Kidney (tissue), 14 donors: Measurements from ENCODE around the gene SDF2. TPM values are rescaled to one million over a fixed set of nuclear protein-coding genes. Genes with fewer than 3 reads are reported as not detected.

Experiments used
- DNase-seq, 5 donors: peaks; one replicate each; pipeline ENCODE4 v3.0.0-alpha.2; 2013 to 2020
- FAIRE-seq: peaks from 2 replicates; lab custom pipeline; 2012; peaks lifted over from hg19 to GRCh38; lab: Jason Lieb, UNC
- H3K27ac ChIP-seq, 2 donors: one replicate each; pipeline ENCODE4 v1.7.0; 2013; ENCODE audit warnings: low read depth in 2 of 2, low read length in 2 of 2, inconsistent platforms in 1 of 2
- H3K27me3 ChIP-seq: one replicate; pipeline ENCODE4 v1.7.1; 2013; ENCODE audit warnings: low read length, inconsistent platforms; ENCODE audit not compliant: control insufficient read depth, insufficient read depth
- H3K36me3 ChIP-seq, 3 donors: one replicate each; pipeline versions ENCODE4 v1.7.0 to v1.7.1; 2013; ENCODE audit warnings: low read length in 3 of 3, control low read depth in 1 of 3, inconsistent platforms in 1 of 3; ENCODE audit not compliant: insufficient read depth in 3 of 3, control insufficient read depth in 2 of 3
- H3K4me1 ChIP-seq, 3 donors: one replicate each; pipeline versions ENCODE4 v1.7.0 to v1.7.1; 2013; ENCODE audit warnings: low read length in 3 of 3, inconsistent platforms in 1 of 3, low read depth in 1 of 3; ENCODE audit not compliant: control insufficient read depth in 2 of 3, insufficient read depth in 2 of 3
- H3K4me3 ChIP-seq, 3 donors: one replicate each; pipeline versions ENCODE4 v1.7.0 to v1.8.1; 2013; ENCODE audit warnings: low read length in 3 of 3, control low read depth in 1 of 3, inconsistent platforms in 1 of 3
- H3K9ac ChIP-seq, 3 donors: one replicate each; pipeline versions ENCODE4 v1.7.0 to v1.7.1; 2013; ENCODE audit warnings: low read length in 3 of 3, control low read depth in 1 of 3, inconsistent platforms in 1 of 3
- H3K9me3 ChIP-seq, 3 donors: one replicate each; pipeline versions ENCODE4 v1.7.0 to v1.7.1; 2013; ENCODE audit warnings: low read length in 3 of 3, control low read depth in 1 of 3, inconsistent platforms in 1 of 3; ENCODE audit not compliant: control insufficient read depth in 2 of 3, insufficient read depth in 1 of 3
- intact Hi-C: fragments of 100-400 bp; cut with DNase I; formaldehyde crosslinking; loops from one replicate; pipeline ENCODE4 v1.11.1; 2022
- polyA plus RNA-seq: library from polyadenylated mRNA; stranded (reverse); fragments of 350-450 nt; fragmentation: Illumina TruSeq; extraction: RNeasy Lipid Tissue Mini Kit (QIAGEN cat#74804); gene quantifications from one replicate; pipeline ENCODE4 v1.2.3, GENCODE V29; 2014; ENCODE audit warnings: low read depth, low replicate concordance; ENCODE audit not compliant: insufficient read depth
- total RNA-seq: library from RNA; stranded (reverse); fragmentation: NEBNext Ultra II Directional; extraction: Animal tissue kit (Norgen Biotek cat#: 25700); gene quantifications from one replicate; pipeline ENCODE4 v1.2.1, GENCODE V29; 2021
- TF ChIP-seq, protein P1 (sequence below): IDR thresholded peaks from 3 replicates; pipeline ENCODE4 v1.5.1; 2012; ENCODE audit warnings: mild to moderate bottlenecking, moderate library complexity, borderline replicate concordance; ENCODE audit not compliant: insufficient read depth; ENCODE audit errors: extremely low read depth
- donor health status: control.
- donor health status: control.
- donor health status: control.
- donor health status: control.
- donor health status: control.
- donor health status: DM: yes; HTN: yes; CAD: no.
- donor health status: Normal renal cell carcinoma (clear cell type).

Gene SDF2
- total and polyA plus RNA-seq, 2 donors from 2014 or later: 54.3 to 101 TPM

- intact Hi-C loops: no loop called here
- Histone ChIP-seq H3K36me3 (no peaks in the 10 kb centered on the region), H3K4me1 (peaks cover 0 to 12% (median 10%) of the 10 kb centered on the region in 3 donors), H3K27me3 (no peaks in the 10 kb centered on the region), H3K9ac (peak overlapping the region in 1 of 3 donors; percentile 65), H3K27ac (no peak overlapping the region), H3K9me3 (no peaks in the 10 kb centered on the region), H3K4me3 (peak overlapping the region; percentile 58 to 85 (median 78))
- TF ChIP-seq, protein P1, sequence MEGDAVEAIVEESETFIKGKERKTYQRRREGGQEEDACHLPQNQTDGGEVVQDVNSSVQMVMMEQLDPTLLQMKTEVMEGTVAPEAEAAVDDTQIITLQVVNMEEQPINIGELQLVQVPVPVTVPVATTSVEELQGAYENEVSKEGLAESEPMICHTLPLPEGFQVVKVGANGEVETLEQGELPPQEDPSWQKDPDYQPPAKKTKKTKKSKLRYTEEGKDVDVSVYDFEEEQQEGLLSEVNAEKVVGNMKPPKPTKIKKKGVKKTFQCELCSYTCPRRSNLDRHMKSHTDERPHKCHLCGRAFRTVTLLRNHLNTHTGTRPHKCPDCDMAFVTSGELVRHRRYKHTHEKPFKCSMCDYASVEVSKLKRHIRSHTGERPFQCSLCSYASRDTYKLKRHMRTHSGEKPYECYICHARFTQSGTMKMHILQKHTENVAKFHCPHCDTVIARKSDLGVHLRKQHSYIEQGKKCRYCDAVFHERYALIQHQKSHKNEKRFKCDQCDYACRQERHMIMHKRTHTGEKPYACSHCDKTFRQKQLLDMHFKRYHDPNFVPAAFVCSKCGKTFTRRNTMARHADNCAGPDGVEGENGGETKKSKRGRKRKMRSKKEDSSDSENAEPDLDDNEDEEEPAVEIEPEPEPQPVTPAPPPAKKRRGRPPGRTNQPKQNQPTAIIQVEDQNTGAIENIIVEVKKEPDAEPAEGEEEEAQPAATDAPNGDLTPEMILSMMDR: no peak
- FAIRE-seq (no peak), DNase-seq (peak in 2 of 5 donors; percentile 15 to 56)
Observed at GRCh38 chr17:28598389-28598788, 63.3 kb downstream of the SDF2 start.

Other genes with a start within 250 kb of the SDF2 start
- 1.1 TPM for gene SLC13A2, start 188.3 kb downstream of the SDF2 start, total RNA-seq
- gene SLC13A2, start 188.3 kb downstream of the SDF2 start, polyA plus RNA-seq: 69.0 TPM
- gene FOXN1, start 155.6 kb downstream of the SDF2 start, total RNA-seq: not detected
- gene FOXN1, start 155.6 kb downstream of the SDF2 start, polyA plus RNA-seq: not detected
- 19.0 TPM for gene UNC119, start 109.3 kb downstream of the SDF2 start, total RNA-seq
- 60.7 TPM for gene UNC119, start 109.3 kb downstream of the SDF2 start, polyA plus RNA-seq
- 75.0 TPM for gene PIGS, start 90.4 kb downstream of the SDF2 start, total RNA-seq
- 60.6 TPM for gene PIGS, start 90.4 kb downstream of the SDF2 start, polyA plus RNA-seq
- 7.1 TPM for gene ALDOC, start 85.0 kb downstream of the SDF2 start, total RNA-seq
- 21.9 TPM for gene ALDOC, start 85.0 kb downstream of the SDF2 start, polyA plus RNA-seq
- gene SPAG5, start 62.9 kb downstream of the SDF2 start, total RNA-seq: 7.4 TPM
- gene SPAG5, start 62.9 kb downstream of the SDF2 start, polyA plus RNA-seq: 123 TPM
- 10.2 TPM for gene RSKR, start 47.7 kb downstream of the SDF2 start, total RNA-seq
- 4.1 TPM for gene RSKR, start 47.7 kb downstream of the SDF2 start, polyA plus RNA-seq
- 140 TPM for gene BLTP2, start 16.7 kb downstream of the SDF2 start, total RNA-seq
- gene BLTP2, start 16.7 kb downstream of the SDF2 start, polyA plus RNA-seq: 35.1 TPM
- 61.5 TPM for gene SUPT6H, start 299 bp upstream of the SDF2 start, total RNA-seq
- 21.4 TPM for gene SUPT6H, start 299 bp upstream of the SDF2 start, polyA plus RNA-seq
- gene PROCA1, start 50.0 kb upstream of the SDF2 start, total RNA-seq: 3.4 TPM
- 3.5 TPM for gene PROCA1, start 50.0 kb upstream of the SDF2 start, polyA plus RNA-seq
- 119 TPM for gene RAB34, start 56.0 kb upstream of the SDF2 start, total RNA-seq
- 128 TPM for gene RAB34, start 56.0 kb upstream of the SDF2 start, polyA plus RNA-seq
- gene RPL23A, start 58.1 kb upstream of the SDF2 start, total RNA-seq: 1,188 TPM
- 1,159 TPM for gene RPL23A, start 58.1 kb upstream of the SDF2 start, polyA plus RNA-seq
- gene TLCD1, start 64.3 kb upstream of the SDF2 start, total RNA-seq: 25.3 TPM
- 30.0 TPM for gene TLCD1, start 64.3 kb upstream of the SDF2 start, polyA plus RNA-seq
- gene NEK8, start 66.9 kb upstream of the SDF2 start, total RNA-seq: 20.6 TPM
- gene NEK8, start 66.9 kb upstream of the SDF2 start, polyA plus RNA-seq: 4.7 TPM
- 118 TPM for gene TRAF4, start 82.1 kb upstream of the SDF2 start, total RNA-seq
- gene TRAF4, start 82.1 kb upstream of the SDF2 start, polyA plus RNA-seq: 53.4 TPM
- 31.0 TPM for gene FAM222B, start 180.9 kb upstream of the SDF2 start, total RNA-seq
- 13.0 TPM for gene FAM222B, start 180.9 kb upstream of the SDF2 start, polyA plus RNA-seq
- 29.5 TPM for gene ERAL1, start 193.1 kb upstream of the SDF2 start, total RNA-seq
- gene ERAL1, start 193.1 kb upstream of the SDF2 start, polyA plus RNA-seq: 71.6 TPM
- 260 TPM for gene FLOT2, start 235.8 kb upstream of the SDF2 start, total RNA-seq
- gene FLOT2, start 235.8 kb upstream of the SDF2 start, polyA plus RNA-seq: 200 TPM
- gene DHRS13, start 241.2 kb upstream of the SDF2 start, total RNA-seq: 29.5 TPM
- gene DHRS13, start 241.2 kb upstream of the SDF2 start, polyA plus RNA-seq: 21.6 TPM